BLaER1 (cell line): Measurements from ENCODE around the gene IFNL1.

ENCODE experiments used
- H3K27ac ChIP-seq: shearing (Covaris generic); formaldehyde crosslinking; 2 replicates; pipeline ENCODE4 v1.8.1; 2022
- H3K27me3 ChIP-seq: shearing (Covaris generic); formaldehyde crosslinking; 2 replicates; pipeline ENCODE4 v1.8.1; 2022
- H3K36me3 ChIP-seq: shearing (Covaris generic); formaldehyde crosslinking; 2 replicates; pipeline ENCODE4 v1.8.1; 2022
- H3K4me1 ChIP-seq: shearing (Covaris generic); formaldehyde crosslinking; 2 replicates; pipeline ENCODE4 v1.8.1; 2022
- H3K4me2 ChIP-seq: shearing (Covaris generic); formaldehyde crosslinking; 2 replicates; pipeline ENCODE4 v1.8.1; 2022
- H3K4me3 ChIP-seq: shearing (Covaris generic); formaldehyde crosslinking; 2 replicates; pipeline ENCODE4 v1.8.1; 2022
- H3K9ac ChIP-seq: shearing (Covaris generic); formaldehyde crosslinking; 2 replicates; pipeline ENCODE4 v1.8.1; 2022
- H3K9me3 ChIP-seq: shearing (Covaris generic); formaldehyde crosslinking; 2 replicates; pipeline ENCODE4 v1.8.1; 2022
- H4K20me1 ChIP-seq: shearing (Covaris generic); formaldehyde crosslinking; 2 replicates; pipeline ENCODE4 v1.8.1; 2022
- Cebpa-rat ChIP-seq: shearing (Covaris generic); IDR thresholded peaks from 2 replicates; pipeline ENCODE4 v1.8.1; 2022

IFNL1 gene

DNA sequence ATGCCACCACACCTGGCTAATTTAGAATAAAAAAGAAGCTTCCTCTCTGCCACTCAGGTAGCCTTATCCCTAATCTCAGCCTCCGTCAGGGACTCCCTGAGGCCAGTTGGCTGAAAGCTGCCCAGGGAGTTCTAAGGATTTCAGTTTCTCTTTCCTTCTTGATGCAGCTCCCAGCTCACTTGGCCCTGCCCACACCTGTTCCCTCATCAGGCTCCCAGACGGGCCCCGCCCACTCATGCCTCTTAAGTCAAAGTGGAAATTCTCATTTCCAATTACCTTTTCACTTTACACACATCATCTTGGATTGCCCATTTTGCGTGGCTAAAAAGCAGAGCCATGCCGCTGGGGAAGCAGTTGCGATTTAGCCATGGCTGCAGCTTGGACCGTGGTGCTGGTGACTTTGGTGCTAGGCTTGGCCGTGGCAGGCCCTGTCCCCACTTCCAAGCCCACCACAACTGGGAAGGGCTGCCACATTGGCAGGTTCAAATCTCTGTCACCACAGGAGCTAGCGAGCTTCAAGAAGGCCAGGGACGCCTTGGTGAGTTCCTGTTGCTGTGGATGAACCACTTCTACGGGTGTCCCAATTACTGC is at the start of gene IFNL1:
Gene IFNL1 (plus strand): TSS at position 353 of the 591 bp plus-strand sequence. CDS start 15 bp downstream, at position 368.
- Histone ChIP-seq H3K9ac (no peak within 1 kb of the TSS), H3K9me3 (0 out of 2 replicates have a peak, but pooled peaks cover 2% of the 10 kb centered on the region), H3K27me3 (no peaks in the 10 kb centered on the region), H3K4me2 (no peak within 1 kb of the TSS), H3K36me3 (no peaks in the 10 kb centered on the region), H3K27ac (no peak within 1 kb of the TSS), H4K20me1 (no peaks in the 10 kb centered on the region), H3K4me3 (no peak within 1 kb of the TSS), H3K4me1 (peaks cover 8% of the 10 kb centered on the region; the same call in 1 of the 2 replicates)
- no peak for TF ChIP-seq Cebpa-rat

DNA sequence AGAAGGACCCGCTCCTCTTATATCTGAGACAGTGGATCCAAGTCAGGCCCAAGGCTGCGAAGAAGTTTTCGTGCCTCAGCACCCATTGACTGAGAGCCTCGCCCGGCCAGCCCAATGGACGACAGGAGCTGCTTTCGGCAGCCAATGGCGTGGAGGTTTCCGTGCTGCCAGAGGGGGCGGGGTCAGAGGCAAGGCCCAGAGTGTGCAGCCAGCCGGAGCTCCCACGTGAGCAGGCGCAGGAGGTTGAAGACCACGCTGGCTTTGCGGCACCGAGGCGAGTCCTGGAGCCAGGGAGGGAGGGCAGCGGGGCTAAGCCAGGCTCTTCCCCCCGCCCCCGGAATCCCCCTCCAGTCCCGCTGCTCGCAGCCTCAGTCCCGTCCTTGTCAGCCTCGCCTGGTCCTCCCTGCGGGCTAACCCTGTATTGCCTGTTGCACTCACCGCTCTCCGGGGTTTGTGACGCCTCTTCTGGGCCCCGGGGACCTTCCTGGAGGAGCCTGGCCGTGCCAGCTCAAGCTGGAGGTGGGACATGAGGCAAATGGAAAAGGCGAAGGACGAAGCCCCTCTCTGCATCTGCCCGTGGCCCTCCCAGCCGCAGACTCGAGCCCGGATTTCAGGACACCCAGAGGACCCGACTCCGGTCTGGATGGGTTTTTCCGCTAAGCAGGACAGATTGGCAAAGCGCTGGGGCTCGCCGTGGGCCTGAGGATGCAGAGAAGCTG is 49.1 kb upstream of the IFNL1 start:
- H3K9me3 ChIP-seq = peaks cover 11% of the 10 kb centered on the region; the same call in 1 of the 2 replicates
- H3K4me3 ChIP-seq = no peak overlapping the region
- H3K4me1 ChIP-seq = peaks cover 56% of the 10 kb centered on the region
- H3K9ac ChIP-seq = no peak overlapping the region
- TF ChIP-seq Cebpa-rat = no peak
- no peak overlapping the region for H3K27ac ChIP-seq
- H3K27me3 ChIP-seq = no peaks in the 10 kb centered on the region
- H3K4me2 ChIP-seq = peak overlapping the region; percentile 54
- no peaks in the 10 kb centered on the region for H4K20me1 ChIP-seq
- H3K36me3 ChIP-seq = no peaks in the 10 kb centered on the region

DNA sequence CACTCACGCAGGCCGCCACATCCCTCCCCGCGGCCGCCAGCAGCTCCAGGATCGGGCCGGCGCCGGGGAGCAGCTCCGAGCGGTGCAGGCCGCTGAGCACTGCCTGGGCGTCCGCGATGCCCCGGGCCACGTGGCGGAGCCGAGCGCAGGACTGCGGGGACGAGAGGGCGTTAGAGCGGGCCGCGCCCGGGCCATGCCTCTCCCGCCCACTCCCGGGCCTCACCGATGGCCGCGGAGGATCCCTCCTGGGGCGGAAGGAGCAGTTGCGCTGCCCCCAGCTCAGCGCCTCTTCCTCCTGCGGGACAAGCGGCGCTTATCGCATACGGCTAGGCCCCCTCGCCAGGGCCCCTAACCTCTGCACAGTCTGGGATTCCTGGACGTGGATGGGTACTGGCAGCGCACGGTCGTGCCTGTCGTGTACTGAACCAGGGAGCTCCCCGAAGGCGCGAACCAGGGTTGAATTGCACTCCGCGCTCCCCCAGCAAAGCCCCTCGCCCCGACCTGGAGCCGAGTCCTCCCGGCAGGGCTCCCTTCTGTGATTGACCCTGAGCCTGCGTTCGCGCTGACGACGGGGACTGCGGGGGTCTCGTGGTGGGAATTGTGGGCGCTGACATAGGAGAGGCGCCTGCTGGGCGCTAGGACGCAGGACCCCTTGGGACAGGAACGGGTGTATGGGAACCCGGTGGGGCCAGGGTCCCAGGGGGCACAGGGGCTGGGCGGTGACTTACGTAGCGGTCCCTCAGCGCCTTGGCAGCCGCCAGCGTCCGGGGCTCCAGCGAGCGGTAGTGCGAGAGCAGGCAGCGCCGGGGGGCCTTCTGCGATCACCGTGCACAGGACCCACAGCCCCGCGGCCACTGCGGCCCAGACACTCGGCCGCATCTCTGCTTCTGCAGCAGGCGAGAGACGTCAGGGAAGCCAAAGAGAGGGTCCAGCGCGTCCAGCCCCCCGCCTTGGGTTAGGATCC is 48.2 kb upstream of the IFNL1 start:
- no peaks in the 10 kb centered on the region for H3K27me3 ChIP-seq
- H3K9ac ChIP-seq = no peak overlapping the region

DNA sequence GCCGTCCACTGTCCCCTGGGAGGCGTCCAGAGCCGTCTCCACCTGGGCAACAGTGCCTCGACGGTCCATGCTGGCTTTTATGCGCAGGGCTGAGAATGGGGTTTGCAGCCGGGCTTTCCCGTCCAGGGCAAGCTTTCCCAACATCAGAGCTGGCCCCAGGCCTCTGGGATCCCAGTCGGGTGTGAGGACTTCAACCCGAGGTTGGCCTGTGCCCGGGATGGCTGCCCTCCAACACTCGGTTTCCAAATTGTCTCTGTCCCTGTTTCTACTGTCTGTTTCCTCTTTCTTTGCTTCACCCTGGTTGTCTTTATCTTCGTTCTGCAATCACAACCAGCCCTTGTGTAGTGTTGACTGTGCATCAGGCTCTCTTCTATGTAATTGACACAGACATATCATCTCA is 47.4 kb upstream of the IFNL1 start, which contains the start of gene IFNL4:
Gene IFNL4 (minus strand): TSS at position 51 of the 400 bp plus-strand sequence.
- no peak within 1 kb of the TSS for H3K4me3 ChIP-seq
- no peak for TF ChIP-seq Cebpa-rat
- peaks cover 68% of the 10 kb centered on the region for H3K4me1 ChIP-seq
- peak within 1 kb of the TSS; percentile 54; the same call in 1 of the 2 replicates for H3K4me2 ChIP-seq
- H3K27me3 ChIP-seq = no peaks in the 10 kb centered on the region
- no peaks in the 10 kb centered on the region for H4K20me1 ChIP-seq
- H3K36me3 ChIP-seq = no peaks in the 10 kb centered on the region
- H3K9ac ChIP-seq = no peak within 1 kb of the TSS
- peaks cover 11% of the 10 kb centered on the region; the same call in 1 of the 2 replicates for H3K9me3 ChIP-seq
- H3K27ac ChIP-seq = no peak within 1 kb of the TSS; the same call in 1 of the 2 replicates

More for the DNA sequence above, 48.2 kb upstream of the IFNL1 start:
- no peak for TF ChIP-seq Cebpa-rat
- H3K4me1 ChIP-seq = peaks cover 64% of the 10 kb centered on the region
- H4K20me1 ChIP-seq = no peaks in the 10 kb centered on the region
- peak overlapping the region; percentile 54; the same call in 1 of the 2 replicates for H3K4me2 ChIP-seq
- no peaks in the 10 kb centered on the region for H3K36me3 ChIP-seq
- no peak overlapping the region; the same call in 1 of the 2 replicates for H3K27ac ChIP-seq
- H3K4me3 ChIP-seq = no peak overlapping the region
- peaks cover 11% of the 10 kb centered on the region; the same call in 1 of the 2 replicates for H3K9me3 ChIP-seq

DNA sequence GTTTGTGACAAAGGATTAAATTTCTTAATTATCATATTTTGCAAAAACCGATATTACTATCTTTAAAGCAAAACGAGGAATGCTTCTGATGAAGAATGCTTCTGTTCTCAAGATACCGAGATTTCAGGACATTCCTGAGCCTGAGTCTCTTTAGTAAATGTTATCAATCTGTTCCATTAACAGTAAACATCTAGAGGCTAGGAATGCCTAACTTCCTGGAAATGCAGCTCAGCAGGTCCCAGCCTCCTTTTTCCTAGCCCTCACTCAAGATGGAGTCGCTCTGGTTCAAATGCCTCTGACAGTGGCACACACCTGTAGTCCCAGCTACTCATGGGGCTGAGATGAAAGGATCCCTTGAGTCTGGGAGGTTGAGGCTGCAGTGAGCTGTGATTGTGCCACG is 45.1 kb upstream of the IFNL1 start:
- Histone ChIP-seq H3K27ac (peak overlapping the region; percentile 84), H4K20me1 (no peaks in the 10 kb centered on the region), H3K4me2 (peak overlapping the region; percentile 73), H3K4me1 (peaks cover 81% of the 10 kb centered on the region), H3K4me3 (no peak overlapping the region), H3K9me3 (peaks cover 20% of the 10 kb centered on the region), H3K27me3 (no peaks in the 10 kb centered on the region), H3K9ac (no peak overlapping the region), H3K36me3 (no peaks in the 10 kb centered on the region)
- no peak for TF ChIP-seq Cebpa-rat

DNA sequence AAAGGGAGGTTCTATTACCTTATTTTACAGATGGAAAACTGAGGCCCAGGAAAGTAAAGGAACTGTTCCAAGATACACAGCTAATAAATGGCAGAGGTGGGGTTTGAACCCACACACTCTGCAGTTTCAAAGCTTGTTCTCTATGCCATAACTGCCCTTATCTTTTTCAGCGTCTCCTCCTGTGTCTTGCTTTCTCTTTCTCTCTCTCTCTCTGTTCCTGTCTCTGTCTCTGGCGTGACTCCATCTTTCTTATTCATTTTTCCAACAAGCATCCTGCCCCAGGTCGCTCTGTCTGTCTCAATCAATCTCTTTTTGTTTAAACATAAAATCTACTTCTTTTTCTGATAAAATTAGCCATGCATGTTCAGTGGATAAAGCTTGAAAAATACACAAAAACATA is 44.4 kb upstream of the IFNL1 start:
- peaks cover 84% of the 10 kb centered on the region for H3K4me1 ChIP-seq
- H3K9ac ChIP-seq = peak overlapping the region; percentile 36; the same call in 1 of the 2 replicates
- H3K36me3 ChIP-seq = no peaks in the 10 kb centered on the region
- H3K9me3 ChIP-seq = peaks cover 27% of the 10 kb centered on the region
- H4K20me1 ChIP-seq = no peaks in the 10 kb centered on the region
- H3K27ac ChIP-seq = peak overlapping the region; percentile 84
- no peak overlapping the region; the same call in 1 of the 2 replicates for H3K4me3 ChIP-seq
- peak overlapping the region; percentile 73 for H3K4me2 ChIP-seq
- H3K27me3 ChIP-seq = no peaks in the 10 kb centered on the region
- no peak for TF ChIP-seq Cebpa-rat

DNA sequence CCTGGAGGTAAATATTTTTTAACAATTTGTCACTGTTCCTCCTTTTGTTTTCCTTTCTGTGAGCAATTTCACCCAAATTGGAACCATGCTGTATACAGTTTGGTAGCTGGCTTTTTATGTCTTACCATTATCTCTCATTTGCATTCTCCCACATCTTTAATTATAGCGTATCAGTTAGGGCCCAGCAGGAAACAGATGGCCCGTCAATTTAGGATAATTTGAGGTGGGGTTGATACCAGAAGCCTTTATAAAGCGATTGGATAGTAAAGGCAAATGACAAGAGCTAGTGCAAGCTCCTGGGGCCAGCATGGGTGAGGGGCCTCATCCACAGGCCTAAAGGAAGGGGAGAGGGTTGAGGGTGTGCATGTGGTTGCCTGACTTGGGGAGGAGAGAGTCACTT is 43.7 kb upstream of the IFNL1 start:
- Histone ChIP-seq H3K9ac (peak overlapping the region; percentile 36; the same call in 1 of the 2 replicates), H3K27me3 (no peaks in the 10 kb centered on the region), H3K4me2 (peak overlapping the region; percentile 73), H3K4me3 (no peak overlapping the region; the same call in 1 of the 2 replicates), H3K4me1 (peaks cover 81% of the 10 kb centered on the region), H3K36me3 (no peaks in the 10 kb centered on the region), H3K27ac (peak overlapping the region; percentile 84), H3K9me3 (peaks cover 31% of the 10 kb centered on the region), H4K20me1 (no peaks in the 10 kb centered on the region)
- no peak for TF ChIP-seq Cebpa-rat

DNA sequence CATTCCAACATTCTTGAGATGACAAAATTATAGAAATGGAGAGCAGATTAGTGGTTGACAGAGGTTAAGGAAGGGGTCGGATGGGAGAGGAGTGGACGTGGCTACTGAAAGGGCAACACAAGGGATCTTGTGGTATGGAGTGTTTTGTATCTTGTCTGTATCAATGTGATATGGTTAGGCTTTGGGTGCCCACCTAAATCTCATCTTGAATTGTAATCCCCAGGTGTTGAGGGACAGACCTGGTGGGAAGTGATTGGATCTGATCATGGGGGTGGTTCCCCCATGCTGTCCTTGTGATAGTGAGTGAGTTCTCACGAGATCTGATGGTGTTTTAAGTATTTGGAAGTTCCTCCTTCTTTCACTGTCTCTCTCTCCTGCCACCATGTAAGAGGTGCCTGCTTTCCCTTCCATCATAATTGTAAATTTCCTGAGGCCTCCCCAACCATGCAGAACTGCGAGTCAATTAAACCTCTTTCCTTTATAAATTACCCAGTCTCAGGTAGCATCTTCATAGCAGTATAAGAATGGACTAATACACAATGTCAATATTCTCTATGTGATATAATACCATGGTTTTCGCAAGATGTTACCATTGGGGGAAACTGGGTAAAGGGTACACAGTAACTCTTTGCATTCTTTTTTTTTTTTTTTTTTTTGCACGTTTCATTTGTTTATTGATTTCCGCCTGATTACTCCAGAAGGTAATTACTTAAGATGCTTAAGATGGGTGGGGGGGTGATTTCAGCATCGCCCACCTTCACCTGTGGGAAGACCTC is 42.6 kb upstream of the IFNL1 start:
- Histone ChIP-seq H3K9me3 (peaks cover 26% of the 10 kb centered on the region), H3K4me3 (no peak overlapping the region), H3K36me3 (no peaks in the 10 kb centered on the region), H3K27ac (peak overlapping the region; percentile 84), H3K4me1 (peaks cover 82% of the 10 kb centered on the region), H3K9ac (peak overlapping the region; percentile 8; the same call in 1 of the 2 replicates), H3K4me2 (peak overlapping the region; percentile 73), H4K20me1 (no peaks in the 10 kb centered on the region), H3K27me3 (no peaks in the 10 kb centered on the region)
- TF ChIP-seq Cebpa-rat = no peak
